Thyroid gland (tissue), 4 donors: ENCODE data around the gene PIK3R6. TPM values are rescaled to one million over a fixed set of nuclear protein-coding genes. Genes with fewer than 3 reads are reported as not detected.

Experiments
- DNase-seq, 2 donors: peaks; one replicate each; pipeline ENCODE4 v3.0.0-alpha.2; 2019
- H3K27ac ChIP-seq, 3 donors: fragments of 200-600 bp; sonication (generic); 1 replicate in 2 of 3; 2 replicates in 1 of 3; pipeline ENCODE4 v1.5.1; 2016 to 2019; ENCODE audit warnings: mild to moderate bottlenecking in 1 of 3, moderate library complexity in 1 of 3
- H3K27me3 ChIP-seq: fragments of 200-600 bp; sonication (generic); one replicate; pipeline ENCODE4 v1.5.1; 2019
- H3K36me3 ChIP-seq, 2 donors: fragments of 200-600 bp; sonication (generic); one replicate each; pipeline ENCODE4 v1.5.1; 2016 to 2019
- H3K4me1 ChIP-seq, 2 donors: fragments of 200-600 bp; sonication (generic); one replicate each; pipeline ENCODE4 v1.5.1; 2017 to 2019
- H3K4me3 ChIP-seq, 3 donors: fragments of 200-600 bp; sonication (generic); replicated peaks in 1 of 3; 1 replicate in 2 of 3; 2 replicates in 1 of 3; pipeline ENCODE4 v1.5.1; 2016; ENCODE audit warnings: mild to moderate bottlenecking in 1 of 3
- H3K9me3 ChIP-seq: fragments of 200-600 bp; sonication (generic); one replicate; pipeline ENCODE4 v1.5.1; 2017
- CTCF ChIP-seq, 6 experiments: fragments of 200-600 bp in 3 of 6; fragments of 450-650 bp in 3 of 6; sonication (generic) in 3 of 6; IDR thresholded peaks; one replicate each; pipeline ENCODE4 v1.5.1; 2016 to 2019; ENCODE audit warnings: antibody characterized with exemption in 6 of 6, mild to moderate bottlenecking in 2 of 6, inconsistent platforms in 1 of 6, moderate library complexity in 1 of 6
- POLR2A ChIP-seq, 2 donors: fragments of 450-650 bp; IDR thresholded peaks; one replicate each; pipeline ENCODE4 v1.6.1; 2017; ENCODE audit warnings: antibody characterized with exemption in 2 of 2, mild to moderate bottlenecking in 2 of 2, moderate library complexity in 1 of 2
- WGBS, 2 donors: methylation state at CpG; one replicate each; pipeline ENCODE4 v1.1.5; 2017; 5-methylcytosine and 5-hydroxymethylcytosine counted together
- intact Hi-C: fragments of 100-400 bp; cut with DNase I; formaldehyde crosslinking; loops from one replicate; pipeline ENCODE4 v1.15.1; 2023
- total RNA-seq, 4 donors: library from RNA; depleted of rRNA; stranded (reverse); fragments of >200 nt; gene quantifications; one replicate each; pipeline ENCODE4 v1.2.3, GENCODE V29; 2016

PIK3R6 gene
- total RNA-seq: under 1 TPM in 1 of 4 donors, not detected in 3; 0.22 TPM

GRCh38 chr17:8867361-8867981, at the start of gene PIK3R6:
PIK3R6 (minus strand) TSS chr17:8867674; CDS start chr17:8849794, 17,880 bp downstream.
- no peak for DNase-seq
- no peak for TF ChIP-seq POLR2A (IDR thresholded peaks at IDR 0.05)
- no peak for TF ChIP-seq CTCF (IDR thresholded peaks at IDR 0.05)
- intact Hi-C loops: no loop called here

DNA sequence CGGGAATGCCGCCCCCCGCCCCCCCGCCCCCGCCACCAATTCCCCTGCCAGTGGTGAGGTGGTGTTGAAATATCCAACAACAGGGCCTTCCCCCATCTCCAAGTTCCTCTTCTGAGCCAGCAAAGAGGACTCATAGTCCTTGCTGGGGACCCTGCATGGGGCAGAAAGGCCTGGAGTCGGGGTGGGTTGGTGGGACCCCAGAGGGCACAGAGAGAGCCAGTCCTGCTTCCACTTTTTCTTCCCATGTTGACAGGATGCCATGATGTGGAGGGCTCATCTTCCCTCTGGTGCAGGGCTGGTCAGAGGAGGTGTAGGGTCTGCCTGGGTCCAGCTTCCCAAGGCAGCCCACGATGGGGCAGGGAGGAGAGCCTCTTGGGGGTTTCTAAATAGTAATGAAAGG, 49.0 kb upstream of the PIK3R6 start:
- 82 to 85% methylated on average over 7 of the region's 7 CpGs for WGBS, 2 donors
- H3K4me1 ChIP-seq: no peaks in the 10 kb centered on the region
- no peak for DNase-seq
- no peaks in the 10 kb centered on the region for H3K36me3 ChIP-seq
- H3K27ac ChIP-seq: no peak overlapping the region
- intact Hi-C loops: no loop called here
- no peaks in the 10 kb centered on the region for H3K27me3 ChIP-seq
- TF ChIP-seq CTCF (IDR thresholded peaks at IDR 0.05) (no peak), POLR2A (IDR thresholded peaks at IDR 0.05) (no peak)
- H3K4me3 ChIP-seq: no peak overlapping the region
- no peaks in the 10 kb centered on the region for H3K9me3 ChIP-seq

More at GRCh38 chr17:8867361-8867981, at the start of gene PIK3R6:
- Histone ChIP-seq H3K27ac (no peak within 1 kb of the TSS), H3K9me3 (no peaks in the 10 kb centered on the region), H3K27me3 (no peaks in the 10 kb centered on the region), H3K4me3 (no peak within 1 kb of the TSS), H3K4me1 (no peaks in the 10 kb centered on the region), H3K36me3 (no peaks in the 10 kb centered on the region)
- 57 to 60% methylated on average over 9 to 12 of the region's 12 CpGs for WGBS, 2 donors

- no peaks in the 10 kb centered on the region for H3K9me3 ChIP-seq
- no peak for DNase-seq
- no peaks in the 10 kb centered on the region for H3K36me3 ChIP-seq
- H3K27me3 ChIP-seq: no peaks in the 10 kb centered on the region
- WGBS, 2 donors: 85 to 89% methylated on average over 8 of the region's 8 CpGs
- no peak overlapping the region for H3K27ac ChIP-seq
- H3K4me1 ChIP-seq: no peaks in the 10 kb centered on the region
- intact Hi-C loops: no loop called here
- TF ChIP-seq CTCF (IDR thresholded peaks at IDR 0.05) (no peak), POLR2A (IDR thresholded peaks at IDR 0.05) (no peak)
- H3K4me3 ChIP-seq: no peak overlapping the region
Measured at GRCh38 chr17:8914554-8914953, 47.1 kb upstream of the PIK3R6 start.

- H3K27me3 ChIP-seq: no peaks in the 10 kb centered on the region
Measured at GRCh38 chr17:8913879-8914278, 46.4 kb upstream of the PIK3R6 start.

More at GRCh38 chr17:8913879-8914278, 46.4 kb upstream of the PIK3R6 start:
- no peak overlapping the region for H3K27ac ChIP-seq
- no peaks in the 10 kb centered on the region for H3K9me3 ChIP-seq
- intact Hi-C loops: no loop called here
- H3K4me3 ChIP-seq: no peak overlapping the region
- H3K36me3 ChIP-seq: no peaks in the 10 kb centered on the region
- 73 to 79% methylated on average over 4 of the region's 4 CpGs for WGBS, 2 donors
- H3K4me1 ChIP-seq: no peaks in the 10 kb centered on the region
- no peak for DNase-seq
- no peak for TF ChIP-seq POLR2A (IDR thresholded peaks at IDR 0.05)
- TF ChIP-seq CTCF (IDR thresholded peaks at IDR 0.05): no peak
